SU-DHL-6 (cell line): ENCODE results near the gene ABCA13.

Experiments used
- EZH2phosphoT487 ChIP-seq: fragments of 200-600 bp; sonication (generic), shearing (Covaris generic); conservative IDR thresholded peaks from 2 replicates; pipeline ENCODE4 v1.6.1; 2018; ENCODE audit warnings: mild to moderate bottlenecking, antibody characterized with exemption, low read length, moderate library complexity, mixed read lengths
- TF ChIP-seq, protein P1 (sequence below): fragments of 200-600 bp; sonication (generic); IDR thresholded peaks from one replicate; pipeline ENCODE4 v1.5.1; 2017; ENCODE audit warnings: antibody characterized with exemption, mild to moderate bottlenecking, low read length, moderate library complexity; ENCODE audit not compliant: insufficient read depth, poor library complexity, severe bottlenecking

DNA sequence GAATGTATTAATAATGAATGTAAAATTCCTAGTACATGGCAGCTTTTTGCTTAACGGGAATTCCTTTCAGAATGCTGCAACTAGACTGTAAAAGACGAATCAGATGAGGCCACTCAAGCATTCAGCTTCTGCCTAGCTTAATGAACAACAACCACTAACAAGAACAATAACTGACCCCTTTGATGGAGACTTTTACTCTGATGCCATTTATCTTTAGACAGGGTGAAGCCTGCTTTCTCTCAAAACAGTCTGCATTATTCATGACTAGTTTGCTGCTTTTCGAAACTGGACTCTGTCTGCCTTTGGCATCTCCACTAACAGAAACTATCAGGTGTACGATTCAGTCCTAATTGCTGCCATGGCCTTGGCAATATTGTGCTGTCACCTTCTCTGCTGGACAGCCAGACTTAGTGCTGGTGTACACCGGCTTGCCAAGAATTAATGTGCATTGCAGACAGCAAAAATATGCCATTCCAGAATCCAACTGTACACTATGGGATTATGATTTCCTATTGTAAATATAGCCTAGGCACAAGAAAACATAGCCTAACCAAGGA, 457.6 kb downstream of the ABCA13 start:
- TF ChIP-seq, protein P1, sequence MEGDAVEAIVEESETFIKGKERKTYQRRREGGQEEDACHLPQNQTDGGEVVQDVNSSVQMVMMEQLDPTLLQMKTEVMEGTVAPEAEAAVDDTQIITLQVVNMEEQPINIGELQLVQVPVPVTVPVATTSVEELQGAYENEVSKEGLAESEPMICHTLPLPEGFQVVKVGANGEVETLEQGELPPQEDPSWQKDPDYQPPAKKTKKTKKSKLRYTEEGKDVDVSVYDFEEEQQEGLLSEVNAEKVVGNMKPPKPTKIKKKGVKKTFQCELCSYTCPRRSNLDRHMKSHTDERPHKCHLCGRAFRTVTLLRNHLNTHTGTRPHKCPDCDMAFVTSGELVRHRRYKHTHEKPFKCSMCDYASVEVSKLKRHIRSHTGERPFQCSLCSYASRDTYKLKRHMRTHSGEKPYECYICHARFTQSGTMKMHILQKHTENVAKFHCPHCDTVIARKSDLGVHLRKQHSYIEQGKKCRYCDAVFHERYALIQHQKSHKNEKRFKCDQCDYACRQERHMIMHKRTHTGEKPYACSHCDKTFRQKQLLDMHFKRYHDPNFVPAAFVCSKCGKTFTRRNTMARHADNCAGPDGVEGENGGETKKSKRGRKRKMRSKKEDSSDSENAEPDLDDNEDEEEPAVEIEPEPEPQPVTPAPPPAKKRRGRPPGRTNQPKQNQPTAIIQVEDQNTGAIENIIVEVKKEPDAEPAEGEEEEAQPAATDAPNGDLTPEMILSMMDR: no peak
- no peak for TF ChIP-seq EZH2phosphoT487
